ENCODE measurements around the gene INPP5F.

The INPP5F gene

DNA sequence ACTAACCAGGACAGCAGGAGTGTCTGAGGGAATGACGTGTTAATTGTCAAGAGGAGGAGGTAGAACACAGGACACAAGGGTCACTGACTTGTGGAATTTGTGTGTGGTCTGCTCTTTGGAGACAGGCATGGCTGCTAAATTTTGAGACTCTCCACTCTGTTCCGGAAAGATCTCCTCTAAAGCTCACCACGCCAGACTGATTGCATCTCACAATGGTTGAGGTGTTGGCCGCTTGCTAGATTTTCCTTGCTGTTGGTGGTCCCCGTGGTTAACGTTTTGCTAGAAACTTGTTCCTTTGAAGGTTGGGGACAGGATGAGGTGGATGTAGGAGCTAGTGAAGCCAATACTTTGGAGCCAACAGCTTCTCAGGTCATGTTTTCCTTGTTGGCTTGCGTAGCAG is 89.8 kb downstream of the INPP5F start:
- H3K9me3 ChIP-seq (ENCODE audit: control insufficient read depth, low read length), result no peaks in the 10 kb centered on the region
- no peaks in the 10 kb centered on the region for H3K4me1 ChIP-seq
- TF ChIP-seq, protein P1, sequence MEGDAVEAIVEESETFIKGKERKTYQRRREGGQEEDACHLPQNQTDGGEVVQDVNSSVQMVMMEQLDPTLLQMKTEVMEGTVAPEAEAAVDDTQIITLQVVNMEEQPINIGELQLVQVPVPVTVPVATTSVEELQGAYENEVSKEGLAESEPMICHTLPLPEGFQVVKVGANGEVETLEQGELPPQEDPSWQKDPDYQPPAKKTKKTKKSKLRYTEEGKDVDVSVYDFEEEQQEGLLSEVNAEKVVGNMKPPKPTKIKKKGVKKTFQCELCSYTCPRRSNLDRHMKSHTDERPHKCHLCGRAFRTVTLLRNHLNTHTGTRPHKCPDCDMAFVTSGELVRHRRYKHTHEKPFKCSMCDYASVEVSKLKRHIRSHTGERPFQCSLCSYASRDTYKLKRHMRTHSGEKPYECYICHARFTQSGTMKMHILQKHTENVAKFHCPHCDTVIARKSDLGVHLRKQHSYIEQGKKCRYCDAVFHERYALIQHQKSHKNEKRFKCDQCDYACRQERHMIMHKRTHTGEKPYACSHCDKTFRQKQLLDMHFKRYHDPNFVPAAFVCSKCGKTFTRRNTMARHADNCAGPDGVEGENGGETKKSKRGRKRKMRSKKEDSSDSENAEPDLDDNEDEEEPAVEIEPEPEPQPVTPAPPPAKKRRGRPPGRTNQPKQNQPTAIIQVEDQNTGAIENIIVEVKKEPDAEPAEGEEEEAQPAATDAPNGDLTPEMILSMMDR (IDR thresholded peaks at IDR 0.05), result no peak
- no peaks in the 10 kb centered on the region for H3K27me3 ChIP-seq (ENCODE audit: control insufficient read depth, insufficient read depth, low read length)
- H3K4me3 ChIP-seq (ENCODE audit: low read depth, low read length), result no peak overlapping the region
- H3K9ac ChIP-seq, result no peak overlapping the region
- no peak overlapping the region for H3K4me2 ChIP-seq (ENCODE audit: low read length)
- H3K27ac ChIP-seq, result no peak overlapping the region
- H2AFZ ChIP-seq, result no peak overlapping the region
- H3K36me3 ChIP-seq (ENCODE audit: control insufficient read depth, insufficient read depth, low read length), result no peaks in the 10 kb centered on the region
- H3K79me2 ChIP-seq, result no peaks in the 10 kb centered on the region

DNA sequence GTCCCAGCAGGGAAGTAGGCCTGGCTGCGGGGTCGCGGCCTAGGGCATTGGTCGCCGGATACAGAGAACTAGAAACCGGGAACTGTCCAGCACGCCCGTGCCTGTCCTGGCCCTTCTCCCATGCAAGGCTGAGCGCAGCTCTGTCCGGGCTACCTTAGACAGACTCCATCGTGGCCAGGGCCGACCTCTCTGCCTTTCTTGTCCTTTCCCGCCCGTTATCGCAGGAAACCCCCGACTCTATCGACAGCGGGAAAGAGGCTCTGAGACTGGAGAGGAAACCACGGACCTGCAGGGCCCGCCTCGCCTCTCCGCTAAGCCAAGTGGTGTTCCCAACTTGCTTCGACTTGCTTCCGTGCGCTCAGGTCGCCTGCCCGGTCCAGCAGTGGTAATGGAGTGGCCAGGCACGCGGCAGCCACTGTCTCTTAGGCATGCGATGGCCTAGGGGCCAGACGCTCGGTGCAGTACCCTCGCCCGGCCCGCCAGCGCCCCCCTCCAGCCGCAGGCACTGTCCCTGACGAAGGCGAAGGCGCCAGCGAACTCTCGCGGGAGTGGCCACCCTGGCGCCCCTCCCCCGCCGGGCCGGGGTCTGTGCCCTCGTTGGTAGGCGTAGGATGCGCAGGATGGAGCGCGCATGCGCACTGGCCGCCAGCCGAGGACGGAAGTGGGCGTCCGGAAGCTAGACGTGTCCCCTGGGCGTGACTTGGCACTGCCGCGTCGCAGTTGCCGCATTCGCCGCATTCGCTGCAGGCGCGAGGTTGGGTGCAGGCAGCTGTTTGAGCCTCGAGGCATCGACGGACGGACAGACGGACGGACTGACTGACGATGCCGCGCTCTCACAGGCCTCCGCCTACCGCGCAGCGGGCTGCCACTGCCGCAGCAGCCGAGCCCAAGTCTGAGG is 92.4 kb downstream of the INPP5F start:
- Histone ChIP-seq H3K4me2 (ENCODE audit: low read length) (no peak overlapping the region), H3K9ac (no peak overlapping the region), H3K79me2 (no peaks in the 10 kb centered on the region), H3K27ac (no peak overlapping the region), H3K4me3 (ENCODE audit: low read depth, low read length) (no peak overlapping the region), H3K4me1 (no peaks in the 10 kb centered on the region), H3K9me3 (ENCODE audit: control insufficient read depth, low read length) (no peaks in the 10 kb centered on the region), H3K27me3 (ENCODE audit: control insufficient read depth, insufficient read depth, low read length) (no peaks in the 10 kb centered on the region), H2AFZ (peak overlapping the region; percentile 71), H3K36me3 (ENCODE audit: control insufficient read depth, insufficient read depth, low read length) (no peaks in the 10 kb centered on the region)
- TF ChIP-seq, protein P1 (IDR thresholded peaks at IDR 0.05), result no peak

DNA sequence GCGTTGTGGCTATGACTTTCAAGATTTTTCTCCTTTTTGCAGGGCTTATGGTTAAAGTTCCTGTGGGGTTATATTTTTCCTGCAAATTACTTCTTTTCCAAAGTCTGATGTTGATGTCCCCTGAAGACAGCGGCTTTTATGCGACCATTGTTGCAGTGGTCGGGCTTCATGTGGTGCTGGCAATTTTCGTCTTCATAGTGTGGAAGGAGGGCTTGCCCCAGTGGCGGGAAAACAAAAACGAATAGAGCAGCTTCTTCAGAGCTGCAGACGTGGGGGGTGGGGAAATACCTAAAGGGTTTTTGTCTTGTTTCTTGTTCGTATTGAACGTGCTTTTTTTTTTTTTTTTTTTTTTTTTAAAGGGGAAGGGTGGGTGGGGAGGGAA is 93.0 kb downstream of the INPP5F start:
- Histone ChIP-seq H3K9ac (no peak overlapping the region), H3K4me1 (no peaks in the 10 kb centered on the region), H3K4me3 (ENCODE audit: low read depth, low read length) (no peak overlapping the region), H3K27me3 (ENCODE audit: control insufficient read depth, insufficient read depth, low read length) (no peaks in the 10 kb centered on the region), H2AFZ (peak overlapping the region; percentile 71), H3K36me3 (ENCODE audit: control insufficient read depth, insufficient read depth, low read length) (no peaks in the 10 kb centered on the region), H3K9me3 (ENCODE audit: control insufficient read depth, low read length) (no peaks in the 10 kb centered on the region), H3K27ac (no peak overlapping the region), H3K4me2 (ENCODE audit: low read length) (no peak overlapping the region), H3K79me2 (no peaks in the 10 kb centered on the region)
- TF ChIP-seq, protein P1 (IDR thresholded peaks at IDR 0.05), result no peak

DNA sequence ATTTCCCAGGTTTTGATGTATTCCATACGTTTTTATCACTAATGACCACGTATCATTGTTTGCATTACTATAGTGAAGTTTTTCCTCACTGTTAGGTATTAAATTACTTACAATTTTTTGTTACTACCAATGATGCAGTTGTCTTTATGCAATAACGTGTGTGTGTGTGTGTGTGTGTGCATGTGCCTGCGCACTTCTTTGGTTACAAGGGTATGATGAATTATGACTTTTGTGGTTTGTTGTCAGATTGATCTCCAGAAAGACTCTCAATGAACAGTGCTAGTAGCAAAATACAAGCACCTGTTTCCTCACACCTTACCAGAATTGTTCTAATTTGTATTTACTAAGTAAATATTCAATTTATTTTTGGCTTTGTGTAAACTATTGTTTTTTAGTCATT is 95.3 kb downstream of the INPP5F start:
- Histone ChIP-seq H2AFZ (no peak overlapping the region), H3K4me3 (ENCODE audit: low read depth, low read length) (no peak overlapping the region), H3K36me3 (ENCODE audit: control insufficient read depth, insufficient read depth, low read length) (no peaks in the 10 kb centered on the region), H3K27me3 (ENCODE audit: control insufficient read depth, insufficient read depth, low read length) (no peaks in the 10 kb centered on the region), H3K9me3 (ENCODE audit: control insufficient read depth, low read length) (no peaks in the 10 kb centered on the region), H3K4me2 (ENCODE audit: low read length) (no peak overlapping the region), H3K9ac (no peak overlapping the region), H3K4me1 (no peaks in the 10 kb centered on the region), H3K79me2 (no peaks in the 10 kb centered on the region), H3K27ac (no peak overlapping the region)
- TF ChIP-seq, protein P1 (IDR thresholded peaks at IDR 0.05), result no peak

DNA sequence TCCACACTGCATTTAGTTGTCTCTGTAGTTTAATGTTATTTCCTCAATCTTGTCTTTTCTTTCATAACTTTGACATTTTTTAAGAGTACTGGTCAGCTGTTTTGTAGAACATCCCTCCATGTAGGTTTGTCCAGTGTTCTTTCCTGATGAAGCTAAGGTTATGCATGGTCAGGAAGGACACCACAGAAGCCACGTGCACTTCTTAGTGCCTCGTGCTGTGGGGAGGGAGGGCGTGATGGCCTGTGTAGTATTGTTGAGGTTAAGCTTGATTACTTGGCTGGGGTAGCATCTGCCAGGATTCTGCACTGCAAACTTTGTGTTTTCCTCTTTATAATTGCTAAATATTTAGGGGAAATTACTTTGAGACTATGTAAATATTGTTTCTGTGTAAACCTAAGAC is 98.4 kb downstream of the INPP5F start:
- TF ChIP-seq, protein P1 (IDR thresholded peaks at IDR 0.05), result no peak
- Histone ChIP-seq H3K27ac (no peak overlapping the region), H3K4me3 (ENCODE audit: low read depth, low read length) (no peak overlapping the region), H3K4me2 (ENCODE audit: low read length) (no peak overlapping the region), H3K79me2 (no peaks in the 10 kb centered on the region), H3K27me3 (ENCODE audit: control insufficient read depth, insufficient read depth, low read length) (no peaks in the 10 kb centered on the region), H3K4me1 (no peaks in the 10 kb centered on the region), H3K9ac (no peak overlapping the region), H3K9me3 (ENCODE audit: control insufficient read depth, low read length) (no peaks in the 10 kb centered on the region), H3K36me3 (ENCODE audit: control insufficient read depth, insufficient read depth, low read length) (no peaks in the 10 kb centered on the region), H2AFZ (no peak overlapping the region)
